ENCODE results near the gene RNLS. TPM values are rescaled to one million over a fixed set of nuclear protein-coding genes. Genes with fewer than 3 reads are reported as not detected.

The RNLS gene
- polyA plus RNA-seq, 6 donors from 2014 or later, result 4.1 to 7.3 (median 5.0) TPM

GRCh38 chr10:88542522-88542921, 40.6 kb downstream of the RNLS start:
- H3K27ac Mint-ChIP-seq, result no peak overlapping the region
- ATAC-seq (ENCODE audit: low read depth in 2 of 2) (no peak), DNase-seq (no peak)
- no peaks in the 10 kb centered on the region for H3K9me3 Mint-ChIP-seq
- no peak overlapping the region for H3K4me3 Mint-ChIP-seq
- H3K4me1 Mint-ChIP-seq, result no peaks in the 10 kb centered on the region
- no peaks in the 10 kb centered on the region for H3K36me3 Mint-ChIP-seq
- H3K27me3 Mint-ChIP-seq, result no peaks in the 10 kb centered on the region

GRCh38 chr10:88541116-88541626, 41.9 kb downstream of the RNLS start:
- Mint-ChIP-seq H3K36me3 (peaks cover 0 to 6% of the 10 kb centered on the region in 2 donors), H3K27ac (no peak overlapping the region), H3K27me3 (no peaks in the 10 kb centered on the region), H3K4me3 (no peak overlapping the region), H3K4me1 (no peaks in the 10 kb centered on the region), H3K9me3 (no peaks in the 10 kb centered on the region)
- ATAC-seq (ENCODE audit: low read depth in 2 of 2) (no peak), DNase-seq (no peak)

GRCh38 chr10:88540351-88540750, 42.8 kb downstream of the RNLS start:
- peaks cover 0 to 7% of the 10 kb centered on the region in 2 donors for H3K36me3 Mint-ChIP-seq
- no peak overlapping the region for H3K27ac Mint-ChIP-seq
- ATAC-seq (ENCODE audit: low read depth in 2 of 2) (no peak), DNase-seq (no peak)
- no peaks in the 10 kb centered on the region for H3K4me1 Mint-ChIP-seq
- no peaks in the 10 kb centered on the region for H3K9me3 Mint-ChIP-seq
- H3K27me3 Mint-ChIP-seq, result no peaks in the 10 kb centered on the region
- no peak overlapping the region for H3K4me3 Mint-ChIP-seq

GRCh38 chr10:88538048-88538447, 45.1 kb downstream of the RNLS start:
- DNase-seq, result no peak
- H3K27me3 Mint-ChIP-seq, result no peaks in the 10 kb centered on the region
- H3K4me3 Mint-ChIP-seq, result no peak overlapping the region
- H3K4me1 Mint-ChIP-seq, result no peaks in the 10 kb centered on the region
- H3K27ac Mint-ChIP-seq, result no peak overlapping the region
- H3K36me3 Mint-ChIP-seq, result peaks cover 0 to 7% of the 10 kb centered on the region in 2 donors
- ATAC-seq (ENCODE audit: low read depth in 2 of 2), result no peak
- H3K9me3 Mint-ChIP-seq, result no peaks in the 10 kb centered on the region

GRCh38 chr10:88537322-88537721, 45.8 kb downstream of the RNLS start:
- no peaks in the 10 kb centered on the region for H3K9me3 Mint-ChIP-seq
- no peak for ATAC-seq (ENCODE audit: low read depth in 2 of 2)

GRCh38 chr10:88536437-88536836, 46.7 kb downstream of the RNLS start:
- peak overlapping the region in 1 of 8 donors; percentile 38 for H3K4me3 Mint-ChIP-seq
- H3K27ac Mint-ChIP-seq, result peak overlapping the region in 2 of 6 donors; percentile 12 to 63
- no peak for DNase-seq

More at GRCh38 chr10:88537322-88537721, 45.8 kb downstream of the RNLS start:
- Mint-ChIP-seq H3K36me3 (peaks cover 0 to 7% of the 10 kb centered on the region in 2 donors), H3K27me3 (no peaks in the 10 kb centered on the region), H3K4me3 (no peak overlapping the region), H3K4me1 (no peaks in the 10 kb centered on the region), H3K27ac (no peak overlapping the region)
- no peak for DNase-seq

GRCh38 chr10:88534072-88534665, 48.9 kb downstream of the RNLS start:
- Mint-ChIP-seq H3K36me3 (peaks cover 0 to 7% of the 10 kb centered on the region in 2 donors), H3K4me1 (no peaks in the 10 kb centered on the region), H3K27me3 (no peaks in the 10 kb centered on the region), H3K9me3 (no peaks in the 10 kb centered on the region), H3K4me3 (no peak overlapping the region), H3K27ac (peak overlapping the region in 2 of 6 donors; percentile 3 to 10)
- DNase-seq, result no peak
- ATAC-seq (ENCODE audit: low read depth in 2 of 2), result no peak

More at GRCh38 chr10:88536437-88536836, 46.7 kb downstream of the RNLS start:
- H3K36me3 Mint-ChIP-seq, result peaks cover 0 to 7% of the 10 kb centered on the region in 2 donors
- no peaks in the 10 kb centered on the region for H3K9me3 Mint-ChIP-seq
- H3K4me1 Mint-ChIP-seq, result no peaks in the 10 kb centered on the region
- no peaks in the 10 kb centered on the region for H3K27me3 Mint-ChIP-seq
- ATAC-seq (ENCODE audit: low read depth in 2 of 2), result no peak

- H3K27me3 Mint-ChIP-seq, result no peaks in the 10 kb centered on the region
- H3K4me1 Mint-ChIP-seq, result no peaks in the 10 kb centered on the region
- DNase-seq, result no peak
- H3K9me3 Mint-ChIP-seq, result no peaks in the 10 kb centered on the region
- ATAC-seq (ENCODE audit: low read depth in 2 of 2), result no peak
- peaks cover 0 to 4% of the 10 kb centered on the region in 2 donors for H3K36me3 Mint-ChIP-seq
- H3K4me3 Mint-ChIP-seq, result no peak overlapping the region
- H3K27ac Mint-ChIP-seq, result no peak overlapping the region
Observed at GRCh38 chr10:88531392-88532052, 51.6 kb downstream of the RNLS start.

- no peaks in the 10 kb centered on the region for H3K9me3 Mint-ChIP-seq
- no peaks in the 10 kb centered on the region for H3K4me1 Mint-ChIP-seq
- ATAC-seq (ENCODE audit: low read depth in 2 of 2), result no peak
- H3K27me3 Mint-ChIP-seq, result no peaks in the 10 kb centered on the region
- no peak overlapping the region for H3K27ac Mint-ChIP-seq
- DNase-seq, result no peak
- H3K36me3 Mint-ChIP-seq, result no peaks in the 10 kb centered on the region
- H3K4me3 Mint-ChIP-seq, result no peak overlapping the region
Observed at GRCh38 chr10:88530629-88531391, 52.3 kb downstream of the RNLS start.

- Mint-ChIP-seq H3K36me3 (no peaks in the 10 kb centered on the region), H3K27ac (no peak overlapping the region), H3K9me3 (no peaks in the 10 kb centered on the region), H3K4me1 (no peaks in the 10 kb centered on the region), H3K4me3 (no peak overlapping the region), H3K27me3 (no peaks in the 10 kb centered on the region)
- DNase-seq, result no peak
- ATAC-seq (ENCODE audit: low read depth in 2 of 2), result no peak
Observed at GRCh38 chr10:88530093-88530492, 53.0 kb downstream of the RNLS start.

GRCh38 chr10:88528806-88529570, 54.1 kb downstream of the RNLS start:
- Mint-ChIP-seq H3K4me1 (no peaks in the 10 kb centered on the region), H3K27me3 (no peaks in the 10 kb centered on the region), H3K9me3 (no peaks in the 10 kb centered on the region), H3K27ac (no peak overlapping the region), H3K36me3 (no peaks in the 10 kb centered on the region), H3K4me3 (no peak overlapping the region)
- ATAC-seq (ENCODE audit: low read depth in 2 of 2), result no peak
- no peak for DNase-seq

- no peak for DNase-seq
- ATAC-seq (ENCODE audit: low read depth in 2 of 2), result no peak
- Mint-ChIP-seq H3K27ac (peak overlapping the region in 1 of 6 donors; percentile 65), H3K4me3 (no peak overlapping the region), H3K36me3 (no peaks in the 10 kb centered on the region), H3K9me3 (no peaks in the 10 kb centered on the region), H3K4me1 (no peaks in the 10 kb centered on the region), H3K27me3 (no peaks in the 10 kb centered on the region)
Observed at GRCh38 chr10:88528201-88528600, 54.9 kb downstream of the RNLS start.

GRCh38 chr10:88527245-88527644, 55.9 kb downstream of the RNLS start:
- ATAC-seq (ENCODE audit: low read depth in 2 of 2) (no peak), DNase-seq (no peak)
- no peaks in the 10 kb centered on the region for H3K36me3 Mint-ChIP-seq
- no peak overlapping the region for H3K27ac Mint-ChIP-seq
- H3K4me1 Mint-ChIP-seq, result no peaks in the 10 kb centered on the region
- H3K9me3 Mint-ChIP-seq, result no peaks in the 10 kb centered on the region
- no peaks in the 10 kb centered on the region for H3K27me3 Mint-ChIP-seq
- no peak overlapping the region for H3K4me3 Mint-ChIP-seq
